Tibial nerve (tissue), 4 donors: ENCODE data around the gene CARHSP1.

Source experiments
- CTCF ChIP-seq, 5 experiments: fragments of 200-600 bp in 3 of 5; fragments of 450-650 bp in 2 of 5; sonication (generic) in 3 of 5; IDR thresholded peaks; one replicate each; pipeline ENCODE4 v1.5.1; 2016 to 2019; ENCODE audit warnings: antibody characterized with exemption in 5 of 5, mild to moderate bottlenecking in 3 of 5, moderate library complexity in 2 of 5
- EP300 ChIP-seq, 2 donors: sonication (generic); formaldehyde crosslinking; IDR thresholded peaks; one replicate each; pipeline ENCODE4 v1.6.1; 2017; ENCODE audit warnings: antibody characterized with exemption in 2 of 2, mild to moderate bottlenecking in 1 of 2
- POLR2A ChIP-seq, 2 donors: fragments of 450-650 bp; IDR thresholded peaks; one replicate each; pipeline ENCODE4 v1.6.1; 2017; ENCODE audit warnings: antibody characterized with exemption in 2 of 2, mild to moderate bottlenecking in 2 of 2, moderate library complexity in 2 of 2

DNA sequence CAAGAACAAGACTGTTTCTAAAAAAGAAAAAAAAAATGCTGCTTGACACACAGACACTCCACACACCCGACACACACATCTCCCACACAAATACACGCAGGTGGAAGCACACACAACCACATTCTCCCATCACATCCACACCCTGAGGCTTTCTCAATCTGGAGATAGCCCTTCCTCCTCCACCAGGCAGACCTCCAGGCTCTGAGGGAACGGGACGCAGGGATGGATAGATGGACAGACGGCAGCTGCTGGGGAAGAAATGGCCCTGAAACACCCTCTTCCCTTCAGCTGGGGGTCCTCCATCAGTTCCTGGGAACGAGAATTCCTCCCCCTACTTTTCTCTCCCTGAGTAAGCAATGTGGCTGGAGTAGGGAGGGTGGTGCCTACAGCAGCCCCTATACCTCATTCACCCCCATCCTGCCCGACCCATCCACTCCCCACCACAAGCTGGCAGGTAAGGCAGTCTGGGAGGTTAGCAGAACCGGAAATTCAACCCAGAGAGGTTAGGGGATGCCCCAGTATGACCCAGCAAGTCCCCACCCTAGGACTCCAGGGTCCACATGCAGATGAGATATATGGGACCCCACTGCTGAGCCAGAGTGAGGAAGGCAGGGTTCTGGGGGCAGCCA, 9.2 kb upstream of the CARHSP1 start:
- TF ChIP-seq CTCF (IDR thresholded peaks at IDR 0.05) = no peak
- no peak for TF ChIP-seq POLR2A (IDR thresholded peaks at IDR 0.05)
- TF ChIP-seq EP300 (IDR thresholded peaks at IDR 0.05) = no peak
